ENCODE measurements around the gene MOCS2.

DNA sequence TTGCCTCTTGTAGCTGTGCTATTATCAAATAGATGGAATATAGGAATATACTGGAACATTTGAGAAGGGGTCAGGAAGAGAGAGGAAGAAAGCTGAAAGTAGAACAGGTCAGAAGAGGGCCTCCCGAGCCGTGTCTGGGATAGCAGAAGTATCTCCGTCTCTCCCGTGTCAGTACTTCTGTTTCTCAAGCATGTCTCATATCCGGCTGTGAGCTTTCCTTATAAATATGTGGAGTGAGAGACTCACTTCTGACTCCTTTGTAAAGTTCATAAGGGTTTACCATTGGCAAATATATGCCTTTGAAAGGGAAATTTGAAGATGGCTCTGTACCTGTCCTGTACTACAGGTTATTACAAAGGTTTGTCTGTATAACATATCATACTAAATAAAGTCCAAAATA, 50.3 kb downstream of the MOCS2 start:
- TF ChIP-seq, protein P1, sequence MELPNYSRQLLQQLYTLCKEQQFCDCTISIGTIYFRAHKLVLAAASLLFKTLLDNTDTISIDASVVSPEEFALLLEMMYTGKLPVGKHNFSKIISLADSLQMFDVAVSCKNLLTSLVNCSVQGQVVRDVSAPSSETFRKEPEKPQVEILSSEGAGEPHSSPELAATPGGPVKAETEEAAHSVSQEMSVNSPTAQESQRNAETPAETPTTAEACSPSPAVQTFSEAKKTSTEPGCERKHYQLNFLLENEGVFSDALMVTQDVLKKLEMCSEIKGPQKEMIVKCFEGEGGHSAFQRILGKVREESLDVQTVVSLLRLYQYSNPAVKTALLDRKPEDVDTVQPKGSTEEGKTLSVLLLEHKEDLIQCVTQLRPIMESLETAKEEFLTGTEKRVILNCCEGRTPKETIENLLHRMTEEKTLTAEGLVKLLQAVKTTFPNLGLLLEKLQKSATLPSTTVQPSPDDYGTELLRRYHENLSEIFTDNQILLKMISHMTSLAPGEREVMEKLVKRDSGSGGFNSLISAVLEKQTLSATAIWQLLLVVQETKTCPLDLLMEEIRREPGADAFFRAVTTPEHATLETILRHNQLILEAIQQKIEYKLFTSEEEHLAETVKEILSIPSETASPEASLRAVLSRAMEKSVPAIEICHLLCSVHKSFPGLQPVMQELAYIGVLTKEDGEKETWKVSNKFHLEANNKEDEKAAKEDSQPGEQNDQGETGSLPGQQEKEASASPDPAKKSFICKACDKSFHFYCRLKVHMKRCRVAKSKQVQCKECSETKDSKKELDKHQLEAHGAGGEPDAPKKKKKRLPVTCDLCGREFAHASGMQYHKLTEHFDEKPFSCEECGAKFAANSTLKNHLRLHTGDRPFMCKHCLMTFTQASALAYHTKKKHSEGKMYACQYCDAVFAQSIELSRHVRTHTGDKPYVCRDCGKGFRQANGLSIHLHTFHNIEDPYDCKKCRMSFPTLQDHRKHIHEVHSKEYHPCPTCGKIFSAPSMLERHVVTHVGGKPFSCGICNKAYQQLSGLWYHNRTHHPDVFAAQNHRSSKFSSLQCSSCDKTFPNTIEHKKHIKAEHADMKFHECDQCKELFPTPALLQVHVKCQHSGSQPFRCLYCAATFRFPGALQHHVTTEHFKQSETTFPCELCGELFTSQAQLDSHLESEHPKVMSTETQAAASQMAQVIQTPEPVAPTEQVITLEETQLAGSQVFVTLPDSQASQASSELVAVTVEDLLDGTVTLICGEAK (IDR thresholded peaks at IDR 0.05; ENCODE audit: borderline replicate concordance), result no peak
- TF ChIP-seq ZNF274 (IDR thresholded peaks at IDR 0.05; ENCODE audit: insufficient read depth, insufficient read length) (no peak), CREM (IDR thresholded peaks at IDR 0.05; ENCODE audit: low read depth) (no peak), ETV6 (conservative IDR thresholded peaks at IDR 0.05 in 1 of 2, IDR thresholded peaks at IDR 0.05 in 1 of 2; ENCODE audit: borderline replicate concordance in 1 of 2, low read depth in 1 of 2) (no peak)
- TF ChIP-seq, protein P2, sequence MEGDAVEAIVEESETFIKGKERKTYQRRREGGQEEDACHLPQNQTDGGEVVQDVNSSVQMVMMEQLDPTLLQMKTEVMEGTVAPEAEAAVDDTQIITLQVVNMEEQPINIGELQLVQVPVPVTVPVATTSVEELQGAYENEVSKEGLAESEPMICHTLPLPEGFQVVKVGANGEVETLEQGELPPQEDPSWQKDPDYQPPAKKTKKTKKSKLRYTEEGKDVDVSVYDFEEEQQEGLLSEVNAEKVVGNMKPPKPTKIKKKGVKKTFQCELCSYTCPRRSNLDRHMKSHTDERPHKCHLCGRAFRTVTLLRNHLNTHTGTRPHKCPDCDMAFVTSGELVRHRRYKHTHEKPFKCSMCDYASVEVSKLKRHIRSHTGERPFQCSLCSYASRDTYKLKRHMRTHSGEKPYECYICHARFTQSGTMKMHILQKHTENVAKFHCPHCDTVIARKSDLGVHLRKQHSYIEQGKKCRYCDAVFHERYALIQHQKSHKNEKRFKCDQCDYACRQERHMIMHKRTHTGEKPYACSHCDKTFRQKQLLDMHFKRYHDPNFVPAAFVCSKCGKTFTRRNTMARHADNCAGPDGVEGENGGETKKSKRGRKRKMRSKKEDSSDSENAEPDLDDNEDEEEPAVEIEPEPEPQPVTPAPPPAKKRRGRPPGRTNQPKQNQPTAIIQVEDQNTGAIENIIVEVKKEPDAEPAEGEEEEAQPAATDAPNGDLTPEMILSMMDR (IDR thresholded peaks at IDR 0.05 in 2 of 3, conservative IDR thresholded peaks at IDR 0.05 in 1 of 3; ENCODE audit: control insufficient read depth in 2 of 3, extremely low read depth in 1 of 3, insufficient read depth in 1 of 3, low read depth in 3 of 3, low read length in 3 of 3), result no peak
- TF ChIP-seq, protein P3, sequence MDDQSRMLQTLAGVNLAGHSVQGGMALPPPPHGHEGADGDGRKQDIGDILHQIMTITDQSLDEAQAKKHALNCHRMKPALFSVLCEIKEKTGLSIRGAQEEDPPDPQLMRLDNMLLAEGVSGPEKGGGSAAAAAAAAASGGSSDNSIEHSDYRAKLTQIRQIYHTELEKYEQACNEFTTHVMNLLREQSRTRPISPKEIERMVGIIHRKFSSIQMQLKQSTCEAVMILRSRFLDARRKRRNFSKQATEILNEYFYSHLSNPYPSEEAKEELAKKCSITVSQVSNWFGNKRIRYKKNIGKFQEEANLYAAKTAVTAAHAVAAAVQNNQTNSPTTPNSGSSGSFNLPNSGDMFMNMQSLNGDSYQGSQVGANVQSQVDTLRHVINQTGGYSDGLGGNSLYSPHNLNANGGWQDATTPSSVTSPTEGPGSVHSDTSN (IDR thresholded peaks at IDR 0.05; ENCODE audit: insufficient replicate concordance, low read depth, low read length), result no peak
